Erythroblast (primary cell): ENCODE measurements around the gene HDAC11.
"Not testable (repeated sequence)": the region's sequence is repeated elsewhere in the genome, so short reads cannot be mapped to it uniquely, and the experiment has no call there.

Experiments used
- DNase-seq, 2 experiments: peaks; one replicate each; lab custom pipeline; 2025; lab: John Stamatoyannopoulos, UW
- GATA1 ChIP-seq: IDR thresholded peaks from 2 replicates; pipeline ENCODE4 v1.6.1; 2011; ENCODE audit warnings: low read depth, mild to moderate bottlenecking, control low read depth, low read length, moderate library complexity
- POLR2A ChIP-seq: IDR thresholded peaks from 2 replicates; pipeline ENCODE4 v1.6.1; 2011; ENCODE audit warnings: mild to moderate bottlenecking, low read length

Gene HDAC11

DNA sequence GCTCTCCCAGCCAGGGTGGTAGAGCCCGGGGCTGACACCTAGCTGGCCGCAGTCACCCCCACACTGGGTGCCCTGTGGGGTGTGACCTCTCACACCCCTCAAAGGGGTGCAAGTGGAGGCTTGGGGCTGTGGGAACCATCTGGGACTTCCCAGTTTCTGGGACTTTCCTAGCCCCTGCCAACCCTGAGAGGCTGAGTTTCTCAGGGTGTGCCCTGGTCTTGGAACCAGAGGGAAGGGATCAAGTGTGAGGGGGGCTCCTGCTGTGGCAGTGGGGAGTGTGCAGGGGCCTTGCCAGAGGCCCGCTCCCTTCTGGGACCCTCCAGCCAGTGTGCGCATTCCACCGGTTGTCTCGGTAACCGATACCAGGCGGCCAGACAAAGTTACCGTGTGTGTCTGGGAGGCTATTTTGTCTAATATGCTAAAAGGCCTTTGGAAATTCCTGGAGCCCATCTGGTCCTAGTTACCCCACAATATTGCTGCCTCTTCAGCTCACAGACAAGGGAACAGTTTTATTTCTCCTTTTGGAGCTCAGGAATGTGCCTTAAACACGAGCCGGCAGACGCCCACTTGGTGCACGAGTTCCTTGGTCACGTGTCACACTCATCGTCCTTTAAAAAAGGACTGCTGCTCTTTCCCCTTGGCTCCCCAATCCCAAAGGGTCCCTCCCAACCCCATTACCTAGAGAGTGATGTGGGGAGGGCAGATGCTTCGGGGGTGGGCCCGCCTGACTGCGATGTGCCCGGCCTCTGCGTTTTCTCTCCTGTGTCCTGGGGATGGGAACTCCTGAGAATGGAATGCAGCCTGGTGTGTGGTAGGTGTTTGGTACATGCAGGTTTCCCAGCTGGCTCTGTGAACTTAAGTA is 33.2 kb downstream of the HDAC11 start:
- TF ChIP-seq GATA1 (no peak), POLR2A (no peak)
- no peak for DNase-seq

- no peak for TF ChIP-seq POLR2A
- TF ChIP-seq GATA1 = no peak
- DNase-seq = no peak
Measured at GRCh38 chr3:13513913-13514517, 33.9 kb downstream of the HDAC11 start.

DNA sequence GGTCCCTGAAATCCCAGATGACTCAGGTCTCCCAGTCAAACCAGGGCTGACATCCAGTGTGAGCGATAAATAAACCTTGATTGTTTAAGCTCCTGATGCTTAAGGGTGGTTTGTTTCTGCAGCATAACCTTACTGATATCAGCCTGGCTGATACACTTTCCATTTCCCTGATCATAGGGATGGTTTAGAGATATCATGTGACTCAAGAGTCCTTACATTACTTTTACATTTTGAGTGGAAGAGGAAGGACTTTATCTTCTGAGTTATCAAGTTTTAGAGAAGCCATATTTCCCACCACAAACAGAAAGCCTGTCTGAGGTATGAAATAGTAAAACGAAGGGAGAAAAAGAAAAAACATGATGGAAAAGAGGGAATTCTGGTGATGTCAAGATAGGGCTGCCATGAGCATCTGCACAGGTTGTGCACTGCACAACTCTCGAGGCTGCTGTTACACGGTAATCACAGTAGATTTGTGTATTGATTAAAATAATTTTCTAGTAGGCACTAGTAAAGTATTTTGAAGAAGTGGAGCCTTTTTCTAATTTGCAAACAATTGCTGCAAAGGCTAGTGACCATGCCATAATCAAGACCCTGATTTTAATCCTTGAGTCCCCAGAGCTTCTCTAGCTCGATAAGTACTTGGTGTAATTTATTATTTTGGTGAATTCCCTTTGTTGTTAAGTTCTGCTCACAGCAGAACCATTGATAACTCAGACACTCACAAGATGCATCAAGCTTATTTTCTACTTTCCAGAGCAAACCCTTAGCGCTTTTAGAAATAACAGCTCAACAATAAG is 34.7 kb downstream of the HDAC11 start:
- no peak for DNase-seq
- TF ChIP-seq GATA1 (no peak), POLR2A (no peak)

GRCh38 chr3:13515786-13516759 is 36.0 kb downstream of the HDAC11 start:
- TF ChIP-seq POLR2A (no peak), GATA1 (no peak)
- no peak for DNase-seq

- no peak for DNase-seq
- TF ChIP-seq POLR2A = no peak
- no peak for TF ChIP-seq GATA1
Measured at GRCh38 chr3:13516760-13517135, 36.6 kb downstream of the HDAC11 start.

- TF ChIP-seq GATA1 (no peak), POLR2A (no peak)
Measured at GRCh38 chr3:13517253-13517977, 37.3 kb downstream of the HDAC11 start.

GRCh38 chr3:13518516-13518953 is 38.4 kb downstream of the HDAC11 start:
- TF ChIP-seq GATA1 = no peak
- no peak for TF ChIP-seq POLR2A
- DNase-seq = no peak

More at GRCh38 chr3:13517253-13517977, 37.3 kb downstream of the HDAC11 start:
- no peak for DNase-seq

- TF ChIP-seq GATA1 = no peak
- no peak for TF ChIP-seq POLR2A
- no peak for DNase-seq
Measured at GRCh38 chr3:13519006-13519791, 39.1 kb downstream of the HDAC11 start.

DNA sequence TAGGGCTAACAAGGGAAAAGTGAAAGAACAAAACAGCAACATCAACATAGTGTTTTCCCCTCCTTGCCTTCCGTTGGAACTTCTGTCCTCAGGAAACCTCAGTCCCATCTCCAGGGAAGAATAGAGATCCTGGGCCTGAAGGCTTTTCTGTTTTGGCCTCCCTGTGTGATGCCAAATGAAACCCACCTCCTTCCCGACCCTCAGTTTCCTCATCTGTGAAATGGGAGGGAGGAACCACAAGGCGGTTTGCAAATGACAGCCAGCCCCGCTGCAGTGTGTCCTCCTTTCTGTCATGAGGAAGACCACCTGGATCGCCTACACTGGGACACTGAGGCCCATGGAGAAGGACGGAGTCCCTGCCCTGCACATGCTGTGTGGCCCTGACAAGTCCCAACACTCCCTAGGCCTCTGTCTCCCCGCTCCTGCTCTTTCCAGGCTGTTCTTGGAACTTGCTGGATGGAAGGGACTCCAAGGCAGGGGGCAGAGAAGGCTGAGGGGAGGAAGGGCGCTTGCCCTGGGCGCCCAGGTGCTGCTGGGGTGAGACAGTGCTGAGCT is 40.3 kb downstream of the HDAC11 start:
- DNase-seq = no peak
- TF ChIP-seq GATA1 (no peak), POLR2A (no peak)

DNA sequence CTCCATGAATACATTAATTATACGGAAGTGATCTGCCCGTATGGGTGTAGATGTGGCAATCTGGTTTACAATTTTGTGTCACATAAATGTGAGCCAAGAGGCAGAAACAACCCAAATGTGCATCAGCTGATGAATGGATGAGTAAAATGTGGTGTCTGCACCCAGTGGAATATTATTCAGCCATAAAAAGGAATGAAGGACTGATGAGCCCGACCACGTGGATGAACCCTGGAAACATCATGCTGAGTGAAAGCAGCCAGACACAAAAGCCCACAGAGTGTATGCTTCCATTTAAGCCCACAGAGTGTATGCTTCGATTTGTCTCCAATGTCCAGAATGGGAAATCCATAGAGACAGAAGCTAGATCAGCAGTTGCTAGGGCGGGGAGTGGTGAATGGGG is 41.2 kb downstream of the HDAC11 start:
- TF ChIP-seq GATA1 (no peak), POLR2A (no peak)
- no peak for DNase-seq

DNA sequence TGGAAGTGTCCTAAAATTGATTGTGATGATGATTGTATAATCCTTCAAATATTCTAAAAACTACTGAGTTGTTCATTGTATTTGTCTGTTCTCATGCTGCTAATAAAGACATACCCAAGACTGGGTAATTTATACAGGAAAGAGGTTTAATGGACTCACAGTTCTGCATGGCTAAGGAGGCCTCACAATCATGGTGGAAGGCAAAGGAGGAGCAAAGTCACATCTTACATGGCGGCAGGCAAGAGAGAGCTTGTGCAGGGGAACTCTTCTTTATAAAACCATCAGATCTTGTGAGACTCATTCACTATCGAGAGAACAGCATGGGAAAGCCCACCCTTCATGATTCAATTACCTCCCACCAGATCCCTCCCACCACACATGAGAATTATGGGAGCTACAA is 41.6 kb downstream of the HDAC11 start:
- not testable (repeated sequence) for DNase-seq
